H1 (cell line): Measurements from ENCODE around the gene ZNF692.
"Not testable (repeated sequence)": the region's sequence is repeated elsewhere in the genome, so short reads cannot be mapped to it uniquely, and the experiment has no call there.

Experiments used
- CTCF ChIP-seq, 3 experiments: IDR thresholded peaks; 1 replicate in 2 of 3; 2 replicates in 1 of 3; pipeline versions ENCODE4 v1.5.1 to v1.6.1; 2011; ENCODE audit warnings: low read length in 3 of 3, mild to moderate bottlenecking in 3 of 3, inconsistent platforms in 2 of 3, low read depth in 1 of 3, moderate library complexity in 1 of 3; ENCODE audit not compliant: insufficient read depth in 1 of 3; ENCODE audit errors: control extremely low read depth in 1 of 3
- E2F6 ChIP-seq: IDR thresholded peaks from 2 replicates; pipeline ENCODE4 v1.6.1; 2012; ENCODE audit warnings: inconsistent platforms
- JUND ChIP-seq: IDR thresholded peaks from 2 replicates; pipeline ENCODE4 v1.6.1; 2011; ENCODE audit warnings: mild to moderate bottlenecking, improper control_type of control experiment, low read length
- MAFK ChIP-seq: IDR thresholded peaks from 2 replicates; pipeline ENCODE4 v1.6.1; 2012; ENCODE audit warnings: low read depth, mild to moderate bottlenecking, improper control_type of control experiment, low read length

- TF ChIP-seq JUND; E2F6; MAFK; CTCF (IDR thresholded peaks at IDR 0.05; ENCODE audit: control extremely low read depth in 1 of 3, insufficient read depth in 1 of 3, low read depth in 1 of 3, low read length in 3 of 3): not testable (repeated sequence)
Measured at GRCh38 chr1:248803501-248803900, 55.4 kb downstream of the ZNF692 start.
